AG04450 (cell line): ENCODE measurements around the gene CACNB4. TPM values are rescaled to one million over a fixed set of nuclear protein-coding genes. Genes with fewer than 3 reads are reported as not detected.

ENCODE experiments used
- CTCF ChIA-PET: fragments of 300-600, 350-600 bp; formaldehyde crosslinking; extraction: SDS; loops from one replicate; lab custom pipeline; 2022; ENCODE audit warnings: antibody characterized with exemption, inconsistent platforms; lab: Charles Lee
- POLR2A ChIA-PET: fragments of 350-600 bp; formaldehyde crosslinking; extraction: SDS; loops from one replicate; lab custom pipeline; 2021; ENCODE audit warnings: antibody characterized with exemption, inconsistent platforms; lab: Yijun Ruan, JAX
- DNase-seq: peaks from one replicate; pipeline ENCODE4 v3.0.0-alpha.2; 2011; ENCODE audit warnings: low read depth, low spot score
- H3K27ac ChIP-seq: one replicate; pipeline ENCODE4 v1.5.1; 2012; ENCODE audit warnings: low read depth, low read length, control low read depth
- H3K27me3 ChIP-seq: one replicate; pipeline ENCODE4 v1.6.0; 2012; ENCODE audit warnings: low read length; ENCODE audit not compliant: control insufficient read depth, insufficient read depth
- H3K4me3 ChIP-seq: 2 replicates; pipeline ENCODE4 v1.5.1; 2011; ENCODE audit warnings: mild to moderate bottlenecking, low read depth, low read length, control low read depth
- H3K9me3 ChIP-seq: 2 replicates; pipeline ENCODE4 v1.5.1; 2012; ENCODE audit warnings: low read length; ENCODE audit not compliant: control insufficient read depth, insufficient read depth
- CTCF ChIP-seq: IDR thresholded peaks from 2 replicates; pipeline ENCODE4 v1.5.1; 2011; ENCODE audit warnings: low read depth, low read length, control low read depth, inconsistent platforms
- polyA plus RNA-seq: library from polyadenylated mRNA; depleted of rRNA; stranded (reverse); fragments of >200 nt; gene quantifications from 2 replicates; pipeline ENCODE4 v1.2.3, GENCODE V29; 2011

CACNB4 gene
- polyA plus RNA-seq, 1 experiment: 0.22 TPM

GRCh38 chr2:152042636-152043615 lies 55.9 kb downstream of the CACNB4 start:
- H3K9me3 ChIP-seq: no peaks in the 10 kb centered on the region
- ChIA-PET CTCF (interaction anchor here (7.4 kb wide), 1 partner anchor 18 kb away, joined by 96 read pairs; no protein-coding TSS in a partner anchor), POLR2A (no interaction called here)
- DNase-seq: no peak
- no peak overlapping the region for H3K4me3 ChIP-seq
- peaks cover 3% of the 10 kb centered on the region for H3K27me3 ChIP-seq
- no peak for TF ChIP-seq CTCF
- no peak overlapping the region for H3K27ac ChIP-seq

GRCh38 chr2:152038441-152038958 lies 60.3 kb downstream of the CACNB4 start:
- H3K4me3 ChIP-seq: no peak overlapping the region
- peaks cover 18% of the 10 kb centered on the region for H3K27me3 ChIP-seq
- no peak overlapping the region for H3K27ac ChIP-seq
- TF ChIP-seq CTCF: no peak
- POLR2A ChIA-PET: no interaction called here
- H3K9me3 ChIP-seq: no peaks in the 10 kb centered on the region
- CTCF ChIA-PET: interaction anchor here (0.6 to 7.4 kb wide), 8 partner anchors 11 to 1481 kb away, joined by 3 to 96 read pairs (median 5); partner anchors contain the start of gene STAM2
- DNase-seq: no peak

GRCh38 chr2:152037743-152038435 lies 61.0 kb downstream of the CACNB4 start:
- TF ChIP-seq CTCF: no peak
- no peak for DNase-seq
- POLR2A ChIA-PET: no interaction called here

GRCh38 chr2:152036611-152037469 lies 62.0 kb downstream of the CACNB4 start:
- ChIA-PET POLR2A (no interaction called here), CTCF (interaction anchor here (0.6 to 7.4 kb wide), 26 partner anchors 8 to 1484 kb away, joined by 3 to 96 read pairs (median 4); partner anchors contain the start of gene STAM2)
- Histone ChIP-seq H3K4me3 (no peak overlapping the region), H3K27ac (no peak overlapping the region), H3K9me3 (no peaks in the 10 kb centered on the region), H3K27me3 (peaks cover 18% of the 10 kb centered on the region)
- peak; percentile 91 for TF ChIP-seq CTCF
- peak; percentile 45 for DNase-seq

More at GRCh38 chr2:152037743-152038435, 61.0 kb downstream of the CACNB4 start:
- Histone ChIP-seq H3K9me3 (no peaks in the 10 kb centered on the region), H3K27ac (no peak overlapping the region), H3K4me3 (no peak overlapping the region), H3K27me3 (peaks cover 18% of the 10 kb centered on the region)
- CTCF ChIA-PET: interaction anchor here (0.5 to 7.4 kb wide), 13 partner anchors 8 to 1482 kb away, joined by 3 to 96 read pairs (median 6); partner anchors contain the start of gene STAM2
